Fibroblast of lung (primary cell): ENCODE results near the gene STK4. TPM values are rescaled to one million over a fixed set of nuclear protein-coding genes. Genes with fewer than 3 reads are reported as not detected.

Experiments used
- DNase-seq, 2 donors: peaks; one replicate each; pipeline versions ENCODE4 v3.0.0 to v3.0.0-alpha.2; 2010; ENCODE audit warnings: low read depth in 2 of 2
- H2AFZ ChIP-seq: 2 replicates; pipeline ENCODE4 v1.5.1; 2012; ENCODE audit warnings: low read length, control low read depth, inconsistent platforms
- H3K27ac ChIP-seq: 2 replicates; pipeline ENCODE4 v1.5.1; 2011; ENCODE audit warnings: low read length, control low read depth; ENCODE audit not compliant: insufficient read depth
- H3K27me3 ChIP-seq: 2 replicates; pipeline ENCODE4 v1.5.1; 2011; ENCODE audit warnings: mild to moderate bottlenecking, low read length; ENCODE audit not compliant: control insufficient read depth, insufficient read depth
- H3K36me3 ChIP-seq: 2 replicates; pipeline ENCODE4 v1.5.1; 2011; ENCODE audit warnings: low read length; ENCODE audit not compliant: control insufficient read depth, insufficient read depth
- H3K4me1 ChIP-seq: 2 replicates; pipeline ENCODE4 v1.5.1; 2011; ENCODE audit warnings: low read length; ENCODE audit not compliant: control insufficient read depth, insufficient read depth; ENCODE audit errors: extremely low read depth
- H3K4me2 ChIP-seq: 2 replicates; pipeline ENCODE4 v1.5.1; 2011; ENCODE audit warnings: low read length, control low read depth; ENCODE audit not compliant: insufficient read depth; ENCODE audit errors: extremely low read depth
- H3K4me3 ChIP-seq, 4 experiments: fragments of 200-600 bp in 1 of 4; sonication (generic) in 1 of 4; replicated peaks in 1 of 4; 2 replicates each; pipeline ENCODE4 v1.5.1; 2011 to 2016; ENCODE audit warnings: low read length in 4 of 4, low read depth in 3 of 4, mild to moderate bottlenecking in 3 of 4, control low read depth in 2 of 4, inconsistent platforms in 1 of 4, mixed read lengths in 1 of 4; ENCODE audit not compliant: insufficient read depth in 1 of 4; ENCODE audit errors: control extremely low read depth in 1 of 4
- H3K79me2 ChIP-seq: 2 replicates; pipeline ENCODE4 v1.5.1; 2012; ENCODE audit warnings: mild to moderate bottlenecking, low read length, inconsistent platforms; ENCODE audit not compliant: control insufficient read depth, insufficient read depth
- H3K9ac ChIP-seq: 2 replicates; pipeline ENCODE4 v1.5.1; 2011; ENCODE audit warnings: mild to moderate bottlenecking, low read length, control low read depth; ENCODE audit not compliant: insufficient read depth
- H3K9me3 ChIP-seq: 2 replicates; pipeline ENCODE4 v1.5.1; 2012; ENCODE audit warnings: low read depth, low read length; ENCODE audit not compliant: control insufficient read depth, insufficient read depth
- H4K20me1 ChIP-seq: 2 replicates; pipeline ENCODE4 v1.5.1; 2011; ENCODE audit warnings: low read length; ENCODE audit not compliant: control insufficient read depth, insufficient read depth; ENCODE audit errors: extremely low read depth
- CTCF ChIP-seq, 2 donors: IDR thresholded peaks in 1 of 2; conservative IDR thresholded peaks in 1 of 2; 1 replicate in 1 of 2; 2 replicates in 1 of 2; pipeline ENCODE4 v1.5.1; 2011 to 2012; ENCODE audit warnings: low read length in 2 of 2, control low read depth in 1 of 2, inconsistent platforms in 1 of 2, low read depth in 1 of 2, mild to moderate bottlenecking in 1 of 2
- EZH2 ChIP-seq: IDR thresholded peaks from 2 replicates; pipeline ENCODE4 v1.5.1; 2012; ENCODE audit warnings: low read length, control low read depth, mild to moderate bottlenecking; ENCODE audit errors: missing control alignments
- polyA plus RNA-seq, 2 donors: library from polyadenylated mRNA; depleted of rRNA in 1 of 2; stranded (reverse) in 1 of 2; unstranded in 1 of 2; fragments of >200 nt; gene quantifications; 2 replicates each; pipeline ENCODE4 v1.2.1, GENCODE V29; 2011 to 2012; ENCODE audit warnings: missing spikeins in 1 of 2
- total RNA-seq: library from RNA; depleted of rRNA; stranded (reverse); fragments of >200 nt; gene quantifications from 2 replicates; pipeline ENCODE4 v1.2.1, GENCODE V29; 2014

The STK4 gene
- total and polyA plus RNA-seq, 2 donors (not counting 1 experiment from before 2014, with no cell fraction given), result 19.0 to 31.7 TPM

- Histone ChIP-seq H3K36me3 (no peaks in the 10 kb centered on the region), H3K4me2 (no peak overlapping the region), H3K9me3 (no peaks in the 10 kb centered on the region), H3K4me1 (no peaks in the 10 kb centered on the region), H3K9ac (no peak overlapping the region), H4K20me1 (no peaks in the 10 kb centered on the region), H3K4me3 (no peak overlapping the region), H2AFZ (no peak overlapping the region), H3K27me3 (no peaks in the 10 kb centered on the region), H3K79me2 (no peaks in the 10 kb centered on the region), H3K27ac (no peak overlapping the region)
- DNase-seq, result no peak
- no peak for TF ChIP-seq EZH2
- TF ChIP-seq CTCF (conservative IDR thresholded peaks at IDR 0.05 in 1 of 2, IDR thresholded peaks at IDR 0.05 in 1 of 2; ENCODE audit: low read depth in 1 of 2, low read length in 2 of 2), result no peak
Observed at GRCh38 chr20:45044601-45045000, 78.3 kb downstream of the STK4 start.

GRCh38 chr20:45047581-45048119 lies 81.3 kb downstream of the STK4 start:
- H3K27me3 ChIP-seq, result no peaks in the 10 kb centered on the region
- no peak for TF ChIP-seq CTCF (conservative IDR thresholded peaks at IDR 0.05 in 1 of 2, IDR thresholded peaks at IDR 0.05 in 1 of 2; ENCODE audit: low read depth in 1 of 2, low read length in 2 of 2)
- no peak for TF ChIP-seq EZH2
- H3K79me2 ChIP-seq, result no peaks in the 10 kb centered on the region
- H3K27ac ChIP-seq, result no peak overlapping the region
- no peaks in the 10 kb centered on the region for H4K20me1 ChIP-seq
- H3K9ac ChIP-seq, result no peak overlapping the region
- H3K4me1 ChIP-seq, result no peaks in the 10 kb centered on the region
- H3K4me3 ChIP-seq, result no peak overlapping the region
- no peaks in the 10 kb centered on the region for H3K9me3 ChIP-seq
- no peak overlapping the region for H2AFZ ChIP-seq
- DNase-seq, result no peak
- no peaks in the 10 kb centered on the region for H3K36me3 ChIP-seq
- no peak overlapping the region for H3K4me2 ChIP-seq

GRCh38 chr20:45049438-45049837 lies 83.1 kb downstream of the STK4 start:
- no peaks in the 10 kb centered on the region for H3K36me3 ChIP-seq
- H4K20me1 ChIP-seq, result no peaks in the 10 kb centered on the region
- no peak for DNase-seq
- H3K4me1 ChIP-seq, result peaks cover 5% of the 10 kb centered on the region
- no peak overlapping the region for H2AFZ ChIP-seq
- H3K9ac ChIP-seq, result no peak overlapping the region
- no peak overlapping the region for H3K4me2 ChIP-seq
- no peak overlapping the region for H3K4me3 ChIP-seq
- TF ChIP-seq EZH2 (no peak), CTCF (conservative IDR thresholded peaks at IDR 0.05 in 1 of 2, IDR thresholded peaks at IDR 0.05 in 1 of 2; ENCODE audit: low read depth in 1 of 2, low read length in 2 of 2) (no peak)
- H3K27me3 ChIP-seq, result no peaks in the 10 kb centered on the region
- no peaks in the 10 kb centered on the region for H3K9me3 ChIP-seq
- H3K27ac ChIP-seq, result no peak overlapping the region
- no peaks in the 10 kb centered on the region for H3K79me2 ChIP-seq
